Measurements from ENCODE around the gene RPL10A. TPM values are rescaled to one million over a fixed set of nuclear protein-coding genes. Genes with fewer than 3 reads are reported as not detected.
"Not testable (repeated sequence)": the region's sequence is repeated elsewhere in the genome, so short reads cannot be mapped to it uniquely, and the experiment has no call there.

Gene RPL10A
- polyA plus RNA-seq, 1 donor from 2014 or later = 1,088 TPM

- Mint-ChIP-seq H3K4me1 (no peaks in the 10 kb centered on the region), H3K27me3 (peaks cover 5% of the 10 kb centered on the region), H3K4me3 (no peak overlapping the region), H3K9me3 (no peaks in the 10 kb centered on the region), H3K27ac (no peak overlapping the region), H3K36me3 (no peaks in the 10 kb centered on the region)
These were observed 48.5 kb downstream of the RPL10A start for GRCh38 chr6:35516712-35517111.

- H3K27me3 Mint-ChIP-seq, H3K4me3 Mint-ChIP-seq, H3K36me3 Mint-ChIP-seq, H3K27ac Mint-ChIP-seq, H3K4me1 Mint-ChIP-seq, H3K9me3 Mint-ChIP-seq: not testable (repeated sequence)
These were observed 49.8 kb downstream of the RPL10A start for GRCh38 chr6:35517978-35518377.

GRCh38 chr6:35518566-35519312 lies 50.5 kb downstream of the RPL10A start:
- Mint-ChIP-seq H3K27ac (no peak overlapping the region), H3K4me3 (no peak overlapping the region), H3K4me1 (peaks cover 0 to 3% (median 2%) of the 10 kb centered on the region in 3 donors), H3K27me3 (peaks cover 4% of the 10 kb centered on the region), H3K9me3 (no peaks in the 10 kb centered on the region), H3K36me3 (no peaks in the 10 kb centered on the region)

- Mint-ChIP-seq H3K36me3 (no peaks in the 10 kb centered on the region), H3K27ac (no peak overlapping the region), H3K4me3 (no peak overlapping the region), H3K4me1 (peaks cover 0 to 3% (median 2%) of the 10 kb centered on the region in 3 donors), H3K27me3 (no peaks in the 10 kb centered on the region), H3K9me3 (no peaks in the 10 kb centered on the region)
These were observed 51.3 kb downstream of the RPL10A start for GRCh38 chr6:35519313-35520015.

Other genes starting within 250 kb of the RPL10A start
- 41.5 TPM for gene ZNF76, start 208.7 kb upstream of the RPL10A start, polyA plus RNA-seq
- 122 TPM for gene DEF6, start 170.6 kb upstream of the RPL10A start, polyA plus RNA-seq
- 8.4 TPM for gene PPARD, start 125.8 kb upstream of the RPL10A start, polyA plus RNA-seq
- 5.8 TPM for gene FANCE, start 16.1 kb upstream of the RPL10A start, polyA plus RNA-seq
- gene TEAD3, start 28.7 kb downstream of the RPL10A start, polyA plus RNA-seq = not detected
- gene TULP1, start 44.5 kb downstream of the RPL10A start, polyA plus RNA-seq = not detected
- 25.1 TPM for gene FKBP5, start 220.5 kb downstream of the RPL10A start, polyA plus RNA-seq